Brain microvascular endothelial cell (primary cell): ENCODE results near the gene MAP3K3.
A peak's percentile ranks its signal among the peaks of the same experiment; 100 is the strongest.

Experiments used
- DNase-seq: peaks from one replicate; pipeline ENCODE4 v3.0.0-alpha.2; 2020
- H3K27ac ChIP-seq: fragments of 250-450 bp; sonication (Bioruptor Pico); 2 replicates; pipeline ENCODE4 v1.5.1; 2020; ENCODE audit warnings: mild to moderate bottlenecking, moderate library complexity
- H3K27me3 ChIP-seq: fragments of 250-450 bp; sonication (Bioruptor Pico); replicated peaks from 2 replicates; pipeline ENCODE4 v1.5.1; 2020; ENCODE audit warnings: mild to moderate bottlenecking
- H3K36me3 ChIP-seq: fragments of 250-450 bp; sonication (Bioruptor Pico); replicated peaks from 2 replicates; pipeline ENCODE4 v1.5.1; 2020; ENCODE audit warnings: mild to moderate bottlenecking
- H3K4me3 ChIP-seq: 2 replicates; pipeline ENCODE4 v1.5.1; 2011; ENCODE audit warnings: low read depth, mild to moderate bottlenecking, control low read depth, low read length, moderate library complexity
- in situ Hi-C: cut with HindIII; loops from 2 replicates; pipeline ENCODE4 v1.10.0; 2017; ENCODE audit warnings: low sequenced_read_pairs, low pct_ligation_motif_present
- TF ChIP-seq, protein P1 (sequence below): IDR thresholded peaks from 2 replicates; pipeline ENCODE4 v1.5.1; 2011; ENCODE audit warnings: low read depth, mild to moderate bottlenecking, moderate library complexity, low read length, control low read depth, inconsistent platforms; ENCODE audit errors: missing control alignments

Gene MAP3K3

DNA sequence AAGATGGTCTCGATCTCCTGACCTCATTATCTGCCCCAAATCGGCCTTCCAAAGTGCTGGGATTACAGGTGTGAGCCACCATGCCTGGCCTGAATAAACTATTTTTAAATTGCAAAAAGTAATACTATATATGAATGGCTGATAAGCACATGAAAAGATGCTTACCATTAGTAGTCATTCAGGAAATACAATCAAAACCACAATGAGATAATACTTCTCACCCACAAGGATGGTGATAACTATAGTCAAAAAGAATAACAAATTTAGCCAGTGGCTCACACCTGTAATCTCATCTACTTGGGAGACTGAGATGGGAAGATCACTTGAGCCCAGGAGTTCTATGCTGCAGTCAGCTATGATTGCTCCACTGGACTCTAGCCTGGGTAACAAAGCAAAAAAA is 23.9 kb upstream of the MAP3K3 start:
- TF ChIP-seq, protein P1, sequence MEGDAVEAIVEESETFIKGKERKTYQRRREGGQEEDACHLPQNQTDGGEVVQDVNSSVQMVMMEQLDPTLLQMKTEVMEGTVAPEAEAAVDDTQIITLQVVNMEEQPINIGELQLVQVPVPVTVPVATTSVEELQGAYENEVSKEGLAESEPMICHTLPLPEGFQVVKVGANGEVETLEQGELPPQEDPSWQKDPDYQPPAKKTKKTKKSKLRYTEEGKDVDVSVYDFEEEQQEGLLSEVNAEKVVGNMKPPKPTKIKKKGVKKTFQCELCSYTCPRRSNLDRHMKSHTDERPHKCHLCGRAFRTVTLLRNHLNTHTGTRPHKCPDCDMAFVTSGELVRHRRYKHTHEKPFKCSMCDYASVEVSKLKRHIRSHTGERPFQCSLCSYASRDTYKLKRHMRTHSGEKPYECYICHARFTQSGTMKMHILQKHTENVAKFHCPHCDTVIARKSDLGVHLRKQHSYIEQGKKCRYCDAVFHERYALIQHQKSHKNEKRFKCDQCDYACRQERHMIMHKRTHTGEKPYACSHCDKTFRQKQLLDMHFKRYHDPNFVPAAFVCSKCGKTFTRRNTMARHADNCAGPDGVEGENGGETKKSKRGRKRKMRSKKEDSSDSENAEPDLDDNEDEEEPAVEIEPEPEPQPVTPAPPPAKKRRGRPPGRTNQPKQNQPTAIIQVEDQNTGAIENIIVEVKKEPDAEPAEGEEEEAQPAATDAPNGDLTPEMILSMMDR, result no peak
- Histone ChIP-seq H3K27ac (no peak overlapping the region), H3K36me3 (no peaks in the 10 kb centered on the region), H3K27me3 (no peaks in the 10 kb centered on the region), H3K4me3 (no peak overlapping the region)
- no peak for DNase-seq
- in situ Hi-C loops, result no loop called here

DNA sequence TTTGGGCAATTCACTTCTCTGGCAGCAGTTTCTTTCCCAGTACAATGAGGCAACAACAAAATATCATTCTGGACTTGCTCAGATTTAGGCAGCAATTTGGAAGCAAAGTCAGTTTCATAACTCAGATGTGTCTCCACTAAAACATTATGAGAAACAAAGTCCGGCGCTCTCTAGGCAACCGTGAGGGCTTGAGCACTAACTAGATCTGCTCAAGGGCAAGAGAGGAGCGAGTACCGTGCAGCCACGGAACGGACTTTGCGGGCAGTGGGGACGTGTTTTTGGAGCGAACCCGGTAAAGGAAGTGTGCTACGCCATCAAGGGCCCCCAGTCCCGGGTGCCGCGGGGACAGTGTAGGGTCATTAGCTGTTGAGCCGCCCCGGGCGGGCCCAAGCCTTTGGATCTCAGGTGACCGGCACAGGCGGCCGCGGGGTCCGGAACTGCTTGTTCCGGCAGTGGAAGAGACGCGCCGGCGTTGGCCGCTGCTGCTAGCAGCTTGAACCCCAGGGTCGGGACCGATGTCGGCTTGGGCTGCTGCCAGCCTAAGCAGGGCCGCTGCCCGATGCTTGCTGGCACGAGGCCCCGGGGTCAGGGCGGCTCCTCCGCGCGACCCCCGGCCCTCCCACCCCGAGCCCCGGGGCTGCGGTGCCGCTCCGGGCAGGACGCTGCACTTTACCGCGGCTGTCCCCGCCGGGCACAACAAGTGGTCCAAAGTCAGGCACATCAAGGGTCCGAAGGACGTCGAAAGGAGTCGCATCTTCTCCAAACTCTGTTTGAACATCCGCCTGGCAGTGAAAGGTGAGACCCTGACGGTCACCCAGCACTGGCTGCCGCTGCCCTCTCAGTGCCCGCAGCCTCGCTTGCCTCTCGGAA is 21.4 kb upstream of the MAP3K3 start, which contains the start of gene TACO1:
Gene TACO1 (plus strand): TSS at position 327 of the 870 bp plus-strand sequence. CDS start 189 bp downstream, at position 516.
- Histone ChIP-seq H3K4me3 (peak within 1 kb of the TSS; percentile 90), H3K27ac (peak within 1 kb of the TSS; percentile 63), H3K27me3 (no peaks in the 10 kb centered on the region), H3K36me3 (peaks cover 14% of the 10 kb centered on the region)
- TF ChIP-seq, protein P1, result no peak
- DNase-seq, result peak; percentile 75
- in situ Hi-C loops, result no loop called here

DNA sequence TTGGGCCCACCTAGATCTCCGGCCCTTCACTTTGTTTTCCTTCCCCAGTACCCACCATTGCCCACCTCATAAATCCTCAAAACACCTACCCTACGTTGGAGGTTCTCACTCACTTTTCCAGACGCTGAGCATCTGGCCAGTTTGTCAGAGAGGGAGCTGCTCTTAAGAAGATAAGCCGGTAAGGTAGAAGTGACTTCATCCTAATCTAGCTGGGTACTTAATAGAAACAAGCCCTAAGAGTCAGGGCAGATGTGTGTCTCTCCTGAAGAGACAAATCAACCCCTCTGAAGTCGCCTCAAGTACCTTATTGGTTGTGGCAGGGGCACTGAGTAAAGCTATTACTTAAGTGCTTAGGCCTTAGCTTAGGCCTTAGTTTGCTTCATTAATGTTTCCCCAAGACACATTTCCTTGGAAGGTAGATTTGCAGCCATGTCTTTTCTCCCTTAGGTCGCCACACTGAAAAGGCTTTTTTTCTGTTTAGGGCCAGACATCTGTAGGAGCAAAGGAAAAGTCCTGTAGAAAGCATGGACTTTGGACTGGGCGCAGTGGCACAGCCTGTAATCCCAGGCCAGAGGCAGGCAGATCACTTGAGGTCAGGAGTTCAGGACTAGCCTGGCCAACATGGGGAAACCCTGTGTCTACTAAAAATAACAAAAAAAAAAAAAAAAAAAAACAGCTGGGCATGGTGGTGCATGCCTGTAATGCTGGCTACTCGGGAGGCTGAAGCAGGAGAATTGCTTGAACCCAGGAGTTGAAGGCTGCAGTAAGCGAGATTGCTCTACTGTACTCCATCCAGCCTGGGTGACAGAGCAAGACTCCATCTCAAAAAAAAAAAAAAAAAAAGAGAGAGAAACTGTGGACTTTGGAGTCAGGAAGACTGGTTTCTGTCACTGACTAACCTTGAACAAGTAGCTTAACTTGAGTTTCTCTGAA is 20.5 kb upstream of the MAP3K3 start:
- DNase-seq, result no peak
- Histone ChIP-seq H3K4me3 (peak overlapping the region; percentile 90), H3K36me3 (peaks cover 22% of the 10 kb centered on the region), H3K27ac (no peak overlapping the region), H3K27me3 (no peaks in the 10 kb centered on the region)
- TF ChIP-seq, protein P1, result no peak
- in situ Hi-C loops, result no loop called here

DNA sequence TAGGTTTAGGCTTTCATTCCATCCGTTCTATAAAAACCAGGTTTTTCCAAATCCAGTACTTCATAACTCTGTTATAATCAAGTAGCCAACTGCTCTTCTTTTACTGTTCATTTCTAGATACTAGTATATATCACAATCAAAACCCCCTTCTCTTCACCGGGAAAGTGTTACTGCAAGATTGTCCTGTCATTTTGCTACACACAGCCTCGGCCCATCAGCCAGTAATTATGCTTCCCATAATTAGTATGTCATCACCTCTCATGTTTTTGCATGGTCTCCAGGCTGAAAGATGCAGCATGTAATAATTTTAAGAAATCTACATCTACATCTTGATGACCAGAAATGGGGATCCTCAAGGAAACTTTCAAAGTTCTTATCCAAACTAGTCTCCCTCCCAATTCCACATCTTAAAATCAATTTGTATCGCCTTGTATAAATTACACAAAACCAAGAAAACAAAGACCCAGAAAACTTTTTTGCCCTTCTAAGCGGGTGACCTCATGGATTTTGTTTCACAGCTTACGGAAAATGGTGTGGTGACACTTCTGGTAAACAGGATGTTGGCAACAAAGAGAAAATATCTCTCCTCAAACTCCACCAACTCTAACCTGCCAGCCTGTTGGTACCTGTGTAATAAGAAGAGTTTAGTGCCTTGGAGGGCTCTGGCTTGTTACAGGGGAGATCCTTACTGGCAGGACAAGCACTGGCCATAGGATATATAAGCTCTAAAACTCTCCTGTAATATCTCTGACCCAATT is 12.2 kb upstream of the MAP3K3 start:
- in situ Hi-C loops, result no loop called here
- H3K27ac ChIP-seq, result no peak overlapping the region
- TF ChIP-seq, protein P1, result no peak
- H3K27me3 ChIP-seq, result no peaks in the 10 kb centered on the region
- no peak overlapping the region for H3K4me3 ChIP-seq
- H3K36me3 ChIP-seq, result peaks cover 32% of the 10 kb centered on the region
- DNase-seq, result no peak

DNA sequence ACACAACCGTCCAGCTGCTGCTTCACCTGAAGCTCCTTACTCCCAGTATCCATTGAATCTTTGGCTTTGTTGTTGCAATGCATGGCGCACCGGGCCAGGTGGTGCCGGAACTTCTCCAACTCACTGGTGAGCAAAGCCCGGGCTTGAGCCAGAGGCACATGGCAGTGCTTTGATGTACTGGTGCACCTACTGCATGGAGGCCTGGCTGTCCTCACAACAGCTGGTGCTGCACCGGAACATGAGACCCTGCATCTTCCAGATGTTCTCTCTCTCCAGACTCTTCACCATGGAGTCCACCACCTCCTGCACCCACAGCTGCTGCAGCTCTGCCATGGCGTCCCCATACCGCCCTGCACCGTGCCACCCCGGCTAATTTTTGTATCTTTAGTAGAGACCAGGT is 11.4 kb upstream of the MAP3K3 start:
- no peak overlapping the region for H3K4me3 ChIP-seq
- H3K36me3 ChIP-seq, result peaks cover 24% of the 10 kb centered on the region
- H3K27me3 ChIP-seq, result no peaks in the 10 kb centered on the region
- no peak overlapping the region for H3K27ac ChIP-seq
- in situ Hi-C loops, result no loop called here
- no peak for DNase-seq
- TF ChIP-seq, protein P1, result no peak
